Hepatocyte (in vitro differentiated cells): ENCODE measurements around the gene PDE4B.

ENCODE experiments used
- CTCF ChIP-seq: fragments of 200-600 bp; sonication (generic); IDR thresholded peaks from 2 replicates; pipeline ENCODE4 v1.5.1; 2016; ENCODE audit warnings: antibody characterized with exemption, mild to moderate bottlenecking; ENCODE audit not compliant: poor library complexity
- EZH2 ChIP-seq: fragments of 200-600 bp; sonication (generic); IDR thresholded peaks from 2 replicates; pipeline ENCODE4 v1.6.1; 2016; ENCODE audit warnings: antibody characterized with exemption, mild to moderate bottlenecking, borderline replicate concordance

- TF ChIP-seq CTCF (no peak), EZH2 (no peak)
Measured at GRCh38 chr1:66138613-66139012, 345.9 kb downstream of the PDE4B start.
